Epithelial cell of alveolus of lung (primary cell): Measurements from ENCODE around the gene TLR6. TPM values are rescaled to one million over a fixed set of nuclear protein-coding genes. Genes with fewer than 3 reads are reported as not detected.

Experiments
- total RNA-seq: library from RNA; depleted of rRNA; stranded (reverse); fragments of >200 nt; gene quantifications from 2 replicates; pipeline ENCODE4 v1.2.1, GENCODE V29; 2015

The TLR6 gene, protein sequence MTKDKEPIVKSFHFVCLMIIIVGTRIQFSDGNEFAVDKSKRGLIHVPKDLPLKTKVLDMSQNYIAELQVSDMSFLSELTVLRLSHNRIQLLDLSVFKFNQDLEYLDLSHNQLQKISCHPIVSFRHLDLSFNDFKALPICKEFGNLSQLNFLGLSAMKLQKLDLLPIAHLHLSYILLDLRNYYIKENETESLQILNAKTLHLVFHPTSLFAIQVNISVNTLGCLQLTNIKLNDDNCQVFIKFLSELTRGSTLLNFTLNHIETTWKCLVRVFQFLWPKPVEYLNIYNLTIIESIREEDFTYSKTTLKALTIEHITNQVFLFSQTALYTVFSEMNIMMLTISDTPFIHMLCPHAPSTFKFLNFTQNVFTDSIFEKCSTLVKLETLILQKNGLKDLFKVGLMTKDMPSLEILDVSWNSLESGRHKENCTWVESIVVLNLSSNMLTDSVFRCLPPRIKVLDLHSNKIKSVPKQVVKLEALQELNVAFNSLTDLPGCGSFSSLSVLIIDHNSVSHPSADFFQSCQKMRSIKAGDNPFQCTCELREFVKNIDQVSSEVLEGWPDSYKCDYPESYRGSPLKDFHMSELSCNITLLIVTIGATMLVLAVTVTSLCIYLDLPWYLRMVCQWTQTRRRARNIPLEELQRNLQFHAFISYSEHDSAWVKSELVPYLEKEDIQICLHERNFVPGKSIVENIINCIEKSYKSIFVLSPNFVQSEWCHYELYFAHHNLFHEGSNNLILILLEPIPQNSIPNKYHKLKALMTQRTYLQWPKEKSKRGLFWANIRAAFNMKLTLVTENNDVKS
- 0.32 and 1.8 TPM in 2 replicates for total RNA-seq

DNA sequence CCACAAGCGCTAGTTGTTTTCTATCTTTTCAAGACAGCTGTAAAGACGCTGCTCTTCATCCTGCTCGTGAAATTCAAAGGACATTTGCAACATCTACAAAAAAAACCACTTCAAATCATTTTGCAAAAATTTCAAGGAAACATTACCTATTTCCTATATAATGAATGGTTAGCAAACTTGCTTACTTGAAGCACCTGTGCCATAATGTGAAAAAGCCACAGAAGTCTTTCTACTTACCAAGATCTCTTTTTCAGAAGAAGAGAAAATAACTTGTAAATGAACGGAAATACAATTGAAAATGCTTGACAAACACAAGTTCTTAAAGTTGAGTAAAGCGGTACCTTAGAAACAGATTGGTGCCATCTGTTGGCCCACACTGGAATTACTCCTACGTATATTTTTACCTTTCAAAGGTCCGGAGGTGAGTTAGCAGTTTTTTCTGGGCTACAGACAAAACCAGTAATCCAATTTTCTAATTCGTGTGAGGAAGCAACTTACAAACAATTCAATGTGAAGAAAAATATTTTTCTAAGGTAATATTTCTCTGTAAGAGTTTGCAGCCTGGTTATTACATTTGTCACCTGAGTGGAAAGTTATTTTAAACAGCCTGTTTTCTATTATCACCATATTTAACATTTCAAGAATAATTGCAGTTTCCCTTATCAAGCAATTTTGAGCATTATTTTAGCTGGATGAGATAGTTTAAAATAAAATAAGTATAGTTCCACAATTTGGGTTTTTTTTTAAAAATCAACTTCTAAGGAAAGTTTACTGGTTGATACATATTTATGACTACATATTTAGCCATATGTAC, at the start of gene TLR6:
TSS of gene TLR6 (minus strand) at position 294 of the 814 bp plus-strand sequence. CDS start 27,344 bp downstream, outside the sequence.

GRCh38 chr4:38867478-38868058, 11.0 kb upstream of the TLR6 start, which contains the start of gene FAM114A1:
FAM114A1 (plus strand) TSS chr4:38867806; CDS start chr4:38878079, 10,273 bp downstream.

DNA sequence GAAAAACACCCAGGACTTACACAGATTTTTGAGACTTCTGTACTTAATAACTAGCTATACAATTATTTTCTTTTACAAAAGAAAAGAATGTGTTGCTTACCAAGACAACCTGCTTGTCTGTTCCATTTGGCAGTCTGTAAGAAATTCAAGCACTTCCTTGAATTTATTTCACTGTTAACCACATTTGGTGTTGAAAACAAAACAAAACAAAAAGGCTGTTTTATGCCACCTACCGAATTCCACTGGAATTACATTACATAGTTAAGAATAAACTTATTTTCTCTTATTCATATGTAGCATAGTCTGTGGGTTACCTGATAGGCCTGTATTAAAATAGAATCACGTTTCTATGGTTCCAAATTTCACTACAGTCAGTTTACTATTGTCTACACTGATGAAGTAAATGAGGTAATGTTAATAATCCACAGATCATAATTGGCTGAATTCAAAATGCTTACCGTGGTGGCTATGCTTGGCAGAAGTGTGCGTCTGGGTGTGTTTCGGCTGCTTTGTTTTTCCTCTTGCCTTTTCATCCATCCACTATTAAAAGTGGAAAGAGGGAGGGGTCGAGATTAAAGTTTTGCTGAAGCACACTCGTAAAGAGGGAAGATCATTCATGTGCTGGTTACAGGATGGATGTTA, 51.8 kb downstream of the TLR6 start, which contains the start of gene TLR1:
TSS of gene TLR1 (minus strand) at position 138 of the 642 bp plus-strand sequence. CDS start 5,960 bp downstream, outside the sequence.

GRCh38 chr4:38782452-38783108, 74.0 kb downstream of the TLR6 start, which contains the start of gene TLR10:
TLR10 (minus strand) TSS chr4:38782990; CDS start chr4:38775590, 7,400 bp downstream.

Other genes with a start within 250 kb of the TLR6 start
- gene KLF3, start 192.6 kb downstream of the TLR6 start, total RNA-seq, result 18.9 and 20.6 TPM in 2 replicates
- gene TLR10, start 73.8 kb downstream of the TLR6 start, total RNA-seq, result 0.13 TPM in 1 of 2 replicates, not detected in the other
- 0.39 TPM in 1 of 2 replicates, not detected in the other for gene TLR1, start 52.0 kb downstream of the TLR6 start, total RNA-seq
- gene FAM114A1, start 11.0 kb upstream of the TLR6 start, total RNA-seq, result 204 and 215 TPM in 2 replicates
- gene TMEM156, start 175.6 kb upstream of the TLR6 start, total RNA-seq, result 3.8 and 30.8 TPM in 2 replicates
- 75.4 and 163 TPM in 2 replicates for gene KLHL5, start 205.4 kb upstream of the TLR6 start, total RNA-seq